ENCODE results near the gene TCF12.
"Not testable (repeated sequence)": the region's sequence is repeated elsewhere in the genome, so short reads cannot be mapped to it uniquely, and the experiment has no call there.

DNA sequence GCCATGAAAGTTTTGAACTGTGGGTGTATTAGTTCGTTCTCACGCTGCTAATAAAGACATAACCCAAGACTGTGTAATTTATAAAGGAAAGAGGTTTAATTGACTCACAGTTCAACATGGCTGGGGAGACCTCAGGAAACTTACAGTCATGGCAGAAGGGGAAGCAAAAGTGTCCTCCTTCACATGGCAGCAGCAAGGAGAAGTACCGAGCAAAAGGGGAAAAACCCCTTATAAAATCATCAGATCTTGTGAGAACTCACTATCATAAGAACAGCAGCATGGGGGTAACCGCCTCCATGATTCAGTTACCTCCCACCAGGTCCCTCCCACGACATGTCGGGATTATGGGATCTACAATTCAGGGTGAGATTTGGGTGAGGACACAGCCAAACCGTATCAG lies 245.8 kb downstream of the TCF12 start:
- not testable (repeated sequence) for TF ChIP-seq CTCF (IDR thresholded peaks at IDR 0.05; ENCODE audit: insufficient read depth, low read depth, low read length); EZH2 (IDR thresholded peaks at IDR 0.05; ENCODE audit: insufficient read depth, low read length)
